HG03066 (cell line): ENCODE data around the gene IFI30.
"Not testable (repeated sequence)": the region's sequence is repeated elsewhere in the genome, so short reads cannot be mapped to it uniquely, and the experiment has no call there.

Source experiments
- ATAC-seq: cut with Tn5 transposase; IDR thresholded peaks from one replicate; pipeline ENCODE4 v1.9.1; 2021; ENCODE audit warnings: low read depth; ENCODE audit not compliant: unreplicated experiment

IFI30 gene

DNA sequence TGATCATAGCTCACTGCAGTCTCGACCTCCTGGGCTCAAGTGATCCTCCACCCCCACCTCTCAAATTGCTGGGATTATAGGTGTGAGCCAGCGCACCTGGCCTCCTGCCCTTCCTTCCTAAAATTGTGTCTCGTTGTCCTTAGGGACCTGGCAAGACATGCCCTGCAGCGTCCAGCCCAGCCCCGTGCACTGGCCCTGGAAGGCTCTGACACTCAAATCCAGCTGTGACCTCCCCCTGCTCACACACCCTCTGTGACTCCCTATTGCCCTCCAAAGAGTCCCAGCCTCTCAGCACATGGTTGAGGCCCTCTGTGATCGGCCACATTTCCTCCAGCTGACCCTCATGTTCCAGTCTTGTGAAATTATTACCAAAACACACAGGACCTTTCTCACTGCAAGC, 24.3 kb downstream of the IFI30 start:
- ATAC-seq, result no peak

DNA sequence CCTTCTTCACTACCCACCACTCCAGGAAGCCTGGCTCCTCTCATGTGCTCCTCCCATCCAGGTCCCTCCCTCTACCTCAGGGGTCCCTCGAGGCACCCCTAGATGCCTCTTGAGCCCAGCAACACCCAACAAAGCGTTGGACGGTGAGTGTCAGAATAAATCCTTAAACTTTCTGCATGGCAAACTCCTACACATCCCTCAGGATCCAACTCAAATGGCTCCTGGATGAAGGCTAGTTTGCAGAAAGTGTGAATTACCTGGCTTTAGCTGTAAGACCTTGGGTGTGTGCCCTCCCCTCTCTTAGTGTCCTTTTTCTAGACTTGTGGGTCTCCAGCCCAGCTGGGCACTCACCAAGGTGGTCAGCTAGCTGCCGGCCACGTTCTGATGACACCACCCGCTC, 24.8 kb downstream of the IFI30 start:
- ATAC-seq, result no peak

DNA sequence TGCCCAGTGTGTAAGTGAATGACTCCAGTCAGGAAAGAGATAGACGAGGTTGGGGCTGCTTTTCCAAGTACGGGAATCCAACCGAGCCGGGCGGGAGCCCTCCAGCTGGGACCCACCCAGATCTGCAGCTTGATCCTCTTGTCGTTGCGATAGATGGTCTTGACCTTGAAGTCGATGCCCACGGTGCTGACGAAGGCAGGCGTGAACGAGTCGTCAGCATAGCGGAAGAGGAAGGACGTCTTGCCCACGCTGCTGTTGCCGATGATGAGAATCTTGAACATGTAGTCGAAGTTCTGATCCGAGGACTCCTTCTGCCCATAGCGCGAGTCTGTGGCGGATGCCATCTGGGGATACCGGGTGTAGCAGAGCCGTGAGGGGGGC, 28.8 kb downstream of the IFI30 start:
- no peak for ATAC-seq

DNA sequence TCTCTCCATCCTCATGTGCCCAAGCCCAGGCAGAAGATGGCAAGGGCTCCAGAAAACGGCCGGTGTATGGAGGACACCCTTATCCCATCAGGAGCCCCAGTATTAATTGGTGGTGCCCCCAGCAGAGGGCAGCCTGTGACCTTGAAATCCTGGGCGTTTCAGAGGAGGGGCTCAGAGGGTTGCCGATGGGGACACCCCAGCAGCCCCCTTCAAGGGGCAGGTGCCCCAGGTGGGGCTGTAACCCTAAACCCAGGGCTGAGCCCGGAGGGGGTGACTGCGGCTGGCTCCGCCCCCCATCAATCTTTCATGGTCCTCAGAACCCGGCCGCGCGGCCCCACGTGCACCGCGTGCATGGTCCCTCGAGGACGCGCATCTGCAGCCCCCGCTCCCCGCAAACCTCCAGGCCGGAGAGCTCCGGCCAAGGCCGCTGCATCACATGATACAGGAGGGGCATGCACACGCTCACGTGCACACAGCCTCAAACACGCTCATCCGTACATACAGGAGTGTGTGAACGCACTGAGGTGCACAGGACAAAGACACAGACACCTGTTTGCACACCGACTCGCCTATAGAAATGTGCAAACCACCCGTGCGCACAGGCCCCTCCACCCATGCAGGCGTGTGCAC, 29.3 kb downstream of the IFI30 start:
- no peak for ATAC-seq

DNA sequence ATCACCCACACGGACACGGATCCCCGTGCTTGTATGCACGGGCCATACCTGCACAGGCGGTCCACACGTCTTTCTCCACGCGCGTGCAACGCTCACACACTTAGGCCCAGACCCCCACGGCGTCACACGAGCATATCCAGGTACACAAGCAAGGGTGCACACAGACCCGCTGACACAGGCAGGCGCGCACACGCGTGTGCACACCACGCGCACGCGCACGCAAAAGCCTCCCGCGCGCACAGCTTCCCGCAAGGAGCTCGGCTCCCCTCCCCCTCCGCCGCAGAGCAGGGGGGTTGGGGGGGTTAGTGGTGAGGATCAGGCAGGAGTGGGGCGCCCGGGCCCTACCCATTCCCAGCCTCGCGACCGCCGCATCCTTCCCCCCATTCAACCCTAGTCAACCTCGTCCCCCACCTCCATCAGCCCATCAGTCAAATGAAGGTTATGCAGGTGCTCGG, 29.8 kb downstream of the IFI30 start:
- ATAC-seq, result no peak

DNA sequence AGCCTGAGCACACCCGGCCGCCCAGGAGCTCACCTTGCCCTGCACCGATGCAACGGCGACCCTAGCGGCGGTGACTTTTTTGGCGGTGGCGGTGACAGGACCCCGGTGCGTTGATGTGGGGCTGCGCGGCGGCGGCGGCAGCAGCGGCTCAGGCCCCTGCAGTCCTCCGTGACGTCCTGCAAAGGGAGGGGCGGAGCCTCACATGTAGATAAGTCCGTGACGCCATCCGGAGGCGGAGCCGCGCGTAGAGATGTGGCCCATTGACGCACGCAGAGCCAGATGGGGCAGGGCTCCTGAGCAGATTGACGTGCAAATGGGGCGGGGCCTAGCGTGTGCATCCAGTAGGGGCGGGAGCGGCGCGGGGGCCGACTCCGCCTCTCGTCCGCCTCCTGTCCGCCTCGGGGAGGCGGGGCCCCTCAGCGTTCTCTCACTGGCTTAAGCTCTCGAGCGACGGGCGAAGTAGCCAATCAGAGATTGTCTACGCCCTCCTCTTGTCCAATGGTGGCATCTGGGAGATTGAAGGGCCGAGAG, 30.3 kb downstream of the IFI30 start, which contains the start of gene RAB3A:
Gene RAB3A (minus strand): TSS at position 180 of the 531 bp plus-strand sequence. CDS start 1,302 bp downstream, outside the sequence.
- peak; percentile 86 for ATAC-seq

DNA sequence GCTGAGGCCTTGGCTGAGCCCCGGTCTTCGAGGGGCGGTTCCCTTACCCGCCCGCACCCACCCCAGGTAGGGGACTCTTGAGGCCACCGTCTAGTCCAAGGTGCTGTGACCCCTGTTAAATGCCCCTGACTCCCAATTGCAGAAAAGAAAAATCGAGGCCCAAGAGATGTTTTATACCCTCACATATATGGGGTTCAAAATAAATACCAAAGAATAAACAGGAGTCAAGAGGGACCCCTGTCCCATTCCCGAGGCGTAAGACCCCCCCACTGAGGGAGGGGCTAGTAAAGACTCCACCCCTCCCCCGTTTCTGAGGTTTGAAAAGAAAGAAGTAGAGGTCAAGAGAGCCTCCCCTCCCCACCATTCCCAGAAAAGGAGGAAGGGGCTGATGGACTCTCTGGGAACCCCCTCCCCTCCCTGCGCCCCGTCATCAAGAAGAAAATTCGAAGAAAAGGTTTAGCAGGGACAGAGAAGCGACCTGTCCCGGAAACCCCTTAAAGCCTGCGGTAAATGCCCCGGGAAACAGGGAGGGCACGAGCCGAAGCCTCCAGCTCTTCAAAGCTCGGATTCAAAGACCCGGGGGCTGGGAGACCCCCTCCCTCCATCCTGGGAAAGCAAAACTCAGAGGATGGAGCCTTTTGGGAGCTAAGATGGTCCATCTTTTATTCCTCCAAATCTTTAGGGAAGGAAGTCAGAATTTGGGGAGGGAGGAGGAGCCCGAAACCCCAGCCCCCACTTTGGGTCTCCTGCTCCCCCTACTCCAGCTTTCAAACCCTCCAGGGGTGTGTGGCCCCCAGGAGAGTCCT, 31.0 kb downstream of the IFI30 start:
- ATAC-seq, result no peak

DNA sequence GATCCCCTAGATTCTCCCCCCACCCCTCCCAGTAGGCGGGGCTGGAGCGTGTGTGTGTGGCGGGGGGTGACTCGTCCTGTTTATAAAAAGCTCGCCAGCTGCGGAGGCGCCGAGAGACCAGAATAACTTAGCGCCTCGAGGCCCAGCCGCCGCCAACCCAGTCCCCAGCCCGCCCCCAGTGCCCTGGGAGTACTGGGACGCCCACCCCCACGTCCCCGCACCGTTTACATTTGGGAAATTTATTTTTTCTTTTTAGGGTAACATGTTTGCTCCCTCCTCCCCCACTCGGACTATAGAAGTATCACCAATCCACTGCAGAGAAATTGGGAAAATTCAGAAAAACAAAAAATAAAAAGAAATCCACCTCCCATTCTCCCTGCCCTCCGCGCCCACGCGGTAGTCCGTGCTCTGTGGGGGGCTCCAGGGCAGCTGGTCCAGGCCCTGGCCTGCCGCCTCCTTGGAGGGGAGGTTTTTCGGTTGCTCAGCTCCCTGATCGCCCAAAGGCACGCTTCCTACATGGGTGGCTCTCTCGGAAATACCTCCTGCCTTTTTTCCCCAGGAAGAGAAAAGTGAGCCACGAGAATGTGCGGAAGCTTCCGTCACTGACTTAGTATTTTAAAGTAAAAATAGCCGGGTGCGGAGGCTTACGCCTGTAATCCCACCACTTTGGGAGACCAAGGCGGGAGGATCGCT, 31.7 kb downstream of the IFI30 start:
- ATAC-seq, result no peak

DNA sequence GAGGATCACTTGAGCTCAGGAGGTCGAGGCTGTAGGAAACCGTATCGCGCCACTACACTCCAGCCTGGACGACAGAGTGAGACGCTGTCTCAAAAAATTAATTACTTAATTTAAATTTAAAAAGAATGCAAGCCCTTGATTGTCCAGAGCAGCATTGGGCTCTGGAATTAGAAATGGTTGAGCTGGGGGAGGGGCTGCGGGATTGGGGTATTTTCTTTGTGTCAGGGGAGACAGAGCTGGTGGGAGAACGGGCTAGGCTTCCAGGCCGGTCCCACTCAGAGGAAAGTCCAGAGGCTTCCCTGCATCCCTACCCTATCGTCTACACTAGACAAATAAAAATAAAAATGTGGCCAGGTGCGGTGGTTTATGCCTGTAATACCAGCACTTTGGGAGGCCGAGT, 32.4 kb downstream of the IFI30 start:
- no peak for ATAC-seq

DNA sequence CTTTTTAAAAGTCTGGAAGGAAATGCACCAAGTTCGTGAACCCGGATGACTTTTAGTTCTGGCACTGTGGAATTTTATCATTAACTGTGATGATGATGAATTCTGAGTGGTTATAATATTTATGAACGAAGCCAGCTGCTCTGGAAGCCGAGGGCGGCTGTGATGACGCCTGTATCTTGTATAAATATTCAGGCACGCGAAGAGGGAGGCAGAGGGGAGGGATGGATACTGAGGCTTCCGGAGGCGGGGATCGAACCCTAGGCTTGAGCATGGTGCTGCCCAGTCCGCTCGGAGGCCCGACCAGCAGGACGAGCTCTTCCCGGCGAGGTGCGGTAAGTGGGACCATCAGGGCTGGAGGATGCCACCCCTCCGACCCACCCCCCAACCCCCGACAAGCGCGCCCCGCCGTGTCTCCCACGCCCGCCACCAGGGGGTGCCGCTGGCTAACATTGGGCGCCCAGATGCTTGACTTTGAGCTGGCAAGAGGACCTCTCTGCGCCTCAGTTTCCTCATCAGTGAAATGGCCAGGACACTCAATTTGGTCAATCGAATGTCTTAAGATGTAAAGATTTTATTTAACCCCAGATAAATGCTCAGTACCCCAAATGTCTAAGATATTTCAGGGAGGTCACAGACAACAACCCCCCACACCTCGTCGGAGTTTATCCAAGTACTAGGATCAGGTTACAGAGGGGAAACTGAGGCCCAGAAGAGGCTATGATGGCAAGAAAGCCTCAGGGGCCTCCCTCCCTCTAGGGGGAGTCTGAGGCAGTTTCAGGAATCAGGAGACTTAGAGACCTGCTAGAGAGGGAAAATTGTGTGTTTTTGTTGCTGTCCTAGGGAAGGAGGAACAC, 34.7 kb downstream of the IFI30 start:
- no peak for ATAC-seq

DNA sequence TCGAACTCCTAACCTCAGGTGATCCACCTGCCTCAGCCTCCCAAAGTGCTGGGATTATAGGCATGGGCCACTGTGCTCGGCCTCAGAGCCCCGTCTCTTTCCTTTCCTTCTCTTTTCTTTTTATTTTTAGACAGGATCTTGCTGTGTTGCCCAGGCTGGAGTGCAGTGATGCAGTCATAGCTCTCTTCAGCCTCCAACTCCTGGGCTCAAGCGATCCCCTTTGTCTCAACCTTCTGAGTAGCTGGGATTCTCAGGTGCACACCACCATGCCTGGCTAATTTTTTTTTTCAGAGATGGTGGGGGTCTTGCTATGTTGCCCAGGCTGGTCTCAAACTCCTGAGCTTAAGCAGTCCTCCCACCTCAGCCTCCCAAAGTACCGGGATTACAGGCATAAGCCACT, 36.3 kb downstream of the IFI30 start:
- ATAC-seq, result not testable (repeated sequence)

DNA sequence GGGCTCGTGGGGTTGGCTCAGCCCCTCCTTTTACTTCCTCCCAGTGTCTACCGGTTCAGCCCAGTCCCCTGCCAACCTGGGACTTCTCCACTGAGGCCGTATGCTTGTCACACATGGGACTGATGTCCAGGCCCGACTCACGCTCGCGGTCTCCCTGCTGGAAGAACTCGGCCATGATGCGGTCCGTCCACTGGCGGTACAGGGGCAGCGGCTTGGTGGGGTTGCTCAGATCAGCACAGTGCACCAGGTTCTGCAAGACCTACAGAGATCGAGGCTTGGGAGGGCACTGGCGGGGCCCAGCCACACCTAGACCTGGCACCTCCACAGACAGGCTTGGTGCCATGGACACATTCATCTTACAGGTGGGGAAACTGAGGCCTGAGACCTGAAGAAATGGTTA, 38.1 kb downstream of the IFI30 start:
- ATAC-seq, result no peak

DNA sequence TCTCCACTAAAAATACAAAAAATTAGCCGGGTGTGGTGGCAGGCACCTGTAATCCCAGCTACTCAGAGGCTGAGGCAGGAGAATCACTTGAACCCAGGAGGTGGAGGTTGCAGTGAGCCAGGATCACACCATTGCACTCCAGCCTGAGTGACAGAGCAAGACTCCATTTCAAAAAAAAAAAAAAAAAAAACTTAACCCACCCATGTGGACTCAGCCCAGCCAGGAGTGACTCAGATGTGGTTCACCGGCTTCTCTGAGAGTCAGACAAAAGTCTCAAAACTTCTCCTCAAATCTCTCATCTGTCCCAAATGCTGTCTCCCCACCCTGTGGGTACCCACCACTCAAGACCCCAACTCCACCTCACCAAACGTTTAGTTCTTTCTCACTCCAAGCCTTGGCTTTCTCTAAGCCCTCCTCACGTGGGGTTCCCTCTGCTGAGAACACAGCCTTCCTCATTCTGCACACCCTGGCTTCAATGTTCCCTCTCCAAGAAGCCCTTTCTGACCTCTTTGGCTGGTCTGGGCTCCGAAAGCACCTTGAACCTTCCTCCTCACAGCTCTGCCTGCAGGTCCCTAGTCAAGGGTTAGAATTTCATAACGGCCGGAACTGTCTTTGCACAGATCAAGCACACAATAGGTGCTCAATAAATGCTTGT, 41.3 kb downstream of the IFI30 start:
- ATAC-seq, result no peak

DNA sequence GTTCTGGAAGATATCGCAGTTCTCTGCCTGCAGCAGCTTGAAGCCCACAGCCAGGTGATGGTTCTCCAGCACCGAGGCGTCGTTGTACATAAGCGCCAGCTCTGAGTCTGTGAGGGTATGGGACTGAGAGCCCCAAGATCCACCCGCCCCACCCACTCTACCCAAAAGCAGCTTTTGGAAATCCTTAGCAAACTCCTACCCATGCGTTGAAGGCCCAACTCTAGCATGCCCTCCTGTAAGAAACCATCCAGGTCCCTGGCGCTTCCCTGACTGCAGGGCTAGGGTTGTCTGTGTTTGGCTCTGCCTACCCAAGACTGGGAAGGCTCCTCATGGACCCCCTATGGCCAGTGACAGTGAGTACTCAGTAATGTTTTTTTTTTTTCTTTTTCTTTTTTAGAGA, 43.2 kb downstream of the IFI30 start:
- no peak for ATAC-seq

DNA sequence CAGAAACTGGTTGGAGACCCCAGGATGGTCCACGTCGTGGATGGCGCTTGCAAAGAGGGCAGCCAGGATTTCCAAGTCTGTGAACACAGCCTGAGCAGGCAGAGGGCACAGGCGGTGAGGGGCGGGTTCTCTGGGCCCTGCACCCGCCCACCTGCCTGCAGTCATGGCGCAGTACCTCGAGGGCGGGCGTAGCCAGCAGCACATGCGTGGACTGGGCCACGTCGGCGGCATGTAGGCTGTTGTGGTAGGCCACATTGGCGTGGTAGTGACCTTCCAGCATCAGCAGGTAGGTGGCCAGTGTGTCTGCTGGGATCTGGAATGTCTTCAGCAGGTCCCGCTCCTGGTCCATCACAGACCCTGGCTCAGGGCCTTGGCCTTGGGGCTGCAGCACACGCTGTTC, 44.5 kb downstream of the IFI30 start:
- no peak for ATAC-seq

DNA sequence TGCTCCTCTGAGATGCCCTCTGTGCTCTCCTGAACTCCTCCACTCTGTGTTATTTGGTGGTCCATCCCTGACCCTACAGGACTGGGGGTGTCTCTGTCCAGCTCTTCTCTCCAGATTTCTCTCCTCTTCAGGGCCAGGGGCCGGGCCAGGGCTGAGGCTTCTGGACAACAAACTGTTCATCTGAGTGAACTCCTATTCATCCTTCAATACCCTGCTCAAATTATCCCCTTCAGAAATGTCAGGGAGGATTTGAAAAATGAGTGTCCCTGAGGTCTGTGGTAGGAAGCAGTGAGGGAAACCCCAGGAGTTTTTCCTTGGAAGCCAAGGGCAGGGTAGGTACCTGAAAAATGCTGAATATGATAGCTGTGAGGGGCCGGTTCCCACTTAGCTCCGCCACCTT, 45.0 kb downstream of the IFI30 start:
- ATAC-seq, result no peak

DNA sequence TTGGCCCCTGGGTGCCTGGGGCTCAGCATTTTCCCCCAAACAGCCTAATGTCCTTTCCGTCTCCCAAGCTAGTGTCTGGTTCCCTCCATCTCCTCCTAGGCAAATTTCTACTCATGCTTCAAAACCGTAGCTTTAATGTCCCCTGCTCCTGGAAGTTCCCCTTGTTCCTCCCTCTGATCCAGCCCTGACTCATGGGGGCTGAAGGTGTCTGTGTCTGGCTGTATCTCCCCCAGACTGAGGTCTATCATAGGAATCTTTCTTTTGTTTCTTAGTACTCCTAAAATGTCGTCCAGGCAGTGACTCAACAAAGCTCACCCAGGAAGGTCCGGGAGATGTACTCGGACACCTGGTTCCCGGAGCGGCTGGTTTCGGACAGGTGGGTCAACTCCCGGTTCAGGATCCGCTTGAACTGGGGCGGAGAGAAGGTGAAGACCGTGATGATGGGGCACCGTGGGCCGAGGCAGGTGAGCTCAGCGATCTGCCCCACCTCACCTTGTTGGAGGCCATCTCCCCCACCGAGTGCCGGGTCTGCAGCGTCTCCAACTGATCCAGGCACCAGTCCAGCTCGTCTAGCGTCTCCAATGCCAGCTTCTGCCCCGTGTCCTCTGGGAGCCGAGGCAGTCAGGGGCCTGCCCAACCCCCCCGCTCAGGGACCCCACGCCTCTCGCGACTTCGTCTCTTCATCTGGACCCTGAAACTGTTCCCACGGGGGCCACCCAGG, 46.5 kb downstream of the IFI30 start:
- no peak for ATAC-seq

DNA sequence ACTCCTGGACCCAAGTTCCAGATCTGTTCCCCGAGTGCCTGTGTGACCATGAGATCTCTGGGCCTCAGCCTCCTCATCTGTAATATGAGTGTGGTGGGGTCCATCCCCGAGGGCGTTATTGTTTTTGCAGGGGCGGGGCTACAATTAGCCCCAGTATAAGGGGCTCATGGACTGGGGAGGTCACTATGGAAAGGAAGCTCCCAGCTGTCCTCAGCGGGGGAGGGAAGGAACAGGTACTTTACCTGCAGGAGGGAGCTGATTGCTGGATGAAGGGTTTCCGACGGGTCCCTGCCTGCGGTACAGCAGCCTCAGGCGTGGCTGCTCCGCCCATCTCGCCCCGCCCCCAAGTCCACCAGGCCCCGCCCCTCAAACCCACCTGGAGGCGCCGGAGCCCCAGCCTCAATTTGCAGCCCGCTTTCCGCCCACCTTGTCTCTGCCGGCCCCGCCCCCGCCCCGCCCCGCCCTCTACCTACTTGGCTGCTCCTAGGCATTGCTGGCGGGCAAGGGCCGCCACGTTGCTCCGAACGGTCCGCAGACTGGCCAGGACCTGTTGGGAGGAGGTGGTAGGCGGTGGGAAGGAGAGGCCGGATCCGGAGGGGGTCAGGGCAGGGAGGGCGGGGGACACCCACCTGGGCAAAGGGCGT, 47.1 kb downstream of the IFI30 start:
- ATAC-seq, result no peak
